ENCODE measurements around the gene GPR15LG. TPM values are rescaled to one million over a fixed set of nuclear protein-coding genes. Genes with fewer than 3 reads are reported as not detected.
"Not testable (repeated sequence)": the region's sequence is repeated elsewhere in the genome, so short reads cannot be mapped to it uniquely, and the experiment has no call there.

GPR15LG gene
- polyA plus RNA-seq, 1 donor = not detected

DNA sequence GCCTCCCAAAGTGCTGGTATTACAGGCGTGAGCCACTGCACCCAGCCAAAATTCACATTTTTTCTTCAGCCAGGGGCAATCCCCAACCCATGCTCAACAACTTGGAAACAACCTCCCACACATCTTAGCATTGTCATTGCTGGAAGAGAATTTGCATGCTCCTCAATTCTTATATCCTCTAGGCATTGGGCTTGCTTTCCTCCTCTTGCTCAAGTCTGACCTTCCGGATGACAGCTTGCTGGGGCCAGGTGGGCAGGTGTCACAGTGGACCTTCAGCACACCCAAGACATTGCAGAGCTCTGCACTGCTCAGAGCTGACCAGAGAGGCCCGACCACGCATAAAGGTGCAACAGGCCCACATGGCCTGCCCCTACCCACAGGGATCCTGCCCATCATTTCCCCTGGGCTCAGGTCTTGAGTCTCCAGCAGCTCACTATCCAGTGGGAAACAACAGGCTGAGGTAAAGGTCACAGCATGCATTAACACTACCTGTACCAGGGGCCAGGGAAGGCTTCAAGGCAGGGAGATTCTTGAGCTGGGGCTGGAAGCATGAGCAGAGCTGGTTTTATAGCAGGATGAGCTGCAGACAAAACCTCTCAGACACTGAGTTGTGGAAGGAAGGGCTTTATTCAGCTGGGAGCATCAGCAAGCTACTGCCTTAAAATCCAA lies 6.8 kb upstream of the GPR15LG start:
- DNase-seq = no peak

DNA sequence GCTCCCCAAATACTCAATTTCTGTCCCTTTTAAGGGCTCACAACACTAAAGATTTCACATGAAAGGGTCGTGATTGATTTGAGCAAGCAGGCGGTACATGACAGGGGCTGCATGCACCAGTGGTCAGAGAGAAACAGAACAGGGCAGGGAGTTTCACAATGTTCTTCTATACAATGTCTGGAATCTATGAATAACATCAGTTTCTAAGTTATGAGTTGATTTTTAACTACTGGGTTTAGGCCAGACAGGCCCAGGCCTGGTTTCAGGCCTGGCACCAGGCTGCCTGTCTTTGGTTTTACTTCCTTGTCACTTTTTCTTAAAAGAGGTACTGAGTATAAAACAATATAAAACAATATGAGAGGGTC lies 6.3 kb upstream of the GPR15LG start:
- DNase-seq = not testable (repeated sequence)

DNA sequence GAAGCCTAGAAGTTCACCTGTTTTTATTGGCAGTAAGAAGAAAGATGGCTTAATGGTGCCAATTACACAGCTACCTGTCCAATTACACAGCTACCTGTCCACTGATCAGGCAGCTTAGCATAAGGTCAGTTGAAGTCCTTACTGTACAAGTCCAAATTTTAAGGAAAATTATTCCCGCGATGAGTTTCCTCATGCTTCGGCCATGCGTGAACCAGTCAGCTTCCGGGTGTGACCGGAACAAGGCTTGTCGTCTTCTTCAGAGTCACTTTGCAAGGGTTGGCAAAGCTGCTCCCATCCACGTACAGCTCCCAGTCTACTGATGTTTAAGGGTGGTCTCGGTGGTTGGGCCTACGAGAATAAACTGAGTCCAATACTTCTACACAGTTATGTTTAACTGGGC lies 5.2 kb upstream of the GPR15LG start:
- not testable (repeated sequence) for DNase-seq

DNA sequence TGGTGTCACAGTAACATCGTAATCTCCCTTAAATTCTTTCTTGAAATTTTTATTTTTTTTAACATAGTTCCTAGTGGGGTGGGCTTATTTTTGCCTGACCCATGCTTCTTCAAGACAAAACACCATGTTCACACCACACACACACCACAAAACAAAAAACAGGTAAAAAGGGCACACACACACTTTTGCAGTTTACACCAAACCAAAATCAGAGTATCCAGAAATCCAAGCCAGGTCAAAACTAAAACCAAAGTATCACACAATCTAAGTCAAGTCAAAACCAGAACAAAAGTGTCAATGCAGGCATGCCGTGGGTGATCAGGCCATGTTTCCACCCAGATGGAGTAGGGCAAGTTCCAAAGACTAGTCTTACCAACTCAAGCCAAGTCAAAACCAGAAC lies 2.4 kb upstream of the GPR15LG start:
- not testable (repeated sequence) for DNase-seq

DNA sequence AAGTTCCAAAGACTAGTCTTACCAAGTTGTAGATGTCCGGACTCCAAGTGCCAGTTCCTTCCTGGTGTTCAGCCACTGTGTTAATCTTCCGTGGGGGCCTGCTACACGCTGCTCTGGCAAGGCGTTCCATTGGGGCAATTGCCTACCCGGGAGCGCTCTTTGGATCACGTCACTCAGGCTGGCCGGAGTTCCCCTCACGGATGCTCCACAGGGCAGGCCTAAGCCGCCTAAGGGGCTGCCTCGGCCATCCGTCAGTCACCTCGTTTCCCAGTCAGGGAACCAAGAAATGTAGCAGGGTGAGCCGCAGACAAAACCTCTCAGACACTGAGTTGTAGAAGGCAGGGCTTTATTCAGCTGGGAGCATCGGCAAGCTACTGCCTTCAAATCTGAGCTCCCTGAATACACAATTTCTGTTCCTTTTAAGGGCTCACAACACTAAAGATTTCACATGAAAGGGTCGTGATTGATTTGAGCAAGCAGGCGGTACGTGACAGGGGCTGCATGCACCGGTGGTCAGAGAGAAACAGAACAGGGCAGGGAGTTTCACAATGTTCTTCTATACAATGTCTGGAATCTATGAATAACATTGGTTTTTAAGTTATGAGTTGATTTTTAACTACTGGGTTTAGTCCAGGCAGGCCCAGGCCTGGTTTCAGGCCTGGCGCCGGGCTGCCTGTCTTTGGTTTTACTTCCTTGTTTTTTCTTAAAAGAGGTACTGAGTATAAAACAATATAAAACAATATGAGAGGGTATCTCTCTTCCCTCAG lies 1.7 kb upstream of the GPR15LG start:
- not testable (repeated sequence) for DNase-seq

DNA sequence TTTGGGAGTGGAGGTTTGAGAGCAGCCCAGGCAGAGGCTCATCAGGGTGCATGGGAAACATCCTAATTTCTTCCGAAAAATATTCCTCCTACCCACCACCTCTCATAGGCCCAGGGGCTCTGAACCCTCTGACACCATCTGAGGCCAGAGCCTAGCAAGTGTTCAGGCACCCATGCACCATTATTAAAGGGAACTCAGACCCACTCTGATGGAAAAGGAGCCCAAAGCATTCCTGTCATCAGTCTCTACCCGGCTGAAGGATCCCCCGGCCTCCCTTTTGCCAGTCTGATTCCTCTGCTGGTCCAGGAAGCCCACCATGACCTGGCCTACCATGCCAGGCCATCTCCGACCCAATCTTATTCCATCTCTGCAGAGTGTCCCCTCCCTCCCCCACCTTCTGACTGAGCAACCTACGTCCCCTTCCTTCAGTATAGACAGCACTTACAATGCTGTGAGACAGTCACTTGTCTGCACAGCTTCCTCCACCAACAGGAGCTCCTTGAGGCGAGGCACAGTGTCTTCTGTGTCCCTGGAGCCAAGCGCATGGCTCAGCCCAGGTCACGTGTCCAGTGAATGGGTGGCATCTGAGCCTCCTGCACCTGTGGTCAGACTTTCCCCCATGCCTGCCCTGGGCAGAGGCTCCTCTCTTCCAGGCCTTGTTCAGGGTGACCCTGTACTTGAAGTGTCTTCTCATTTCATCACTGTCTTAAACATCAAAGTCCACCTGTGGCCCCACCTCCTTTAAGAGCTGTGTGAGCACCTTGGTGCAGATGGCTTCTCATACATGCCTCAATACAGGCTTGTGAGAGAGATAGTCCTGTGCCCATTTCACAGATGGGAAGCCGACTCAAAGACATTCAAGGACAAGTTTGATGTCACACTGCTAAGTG lies 889 bp upstream of the GPR15LG start:
- DNase-seq = no peak

DNA sequence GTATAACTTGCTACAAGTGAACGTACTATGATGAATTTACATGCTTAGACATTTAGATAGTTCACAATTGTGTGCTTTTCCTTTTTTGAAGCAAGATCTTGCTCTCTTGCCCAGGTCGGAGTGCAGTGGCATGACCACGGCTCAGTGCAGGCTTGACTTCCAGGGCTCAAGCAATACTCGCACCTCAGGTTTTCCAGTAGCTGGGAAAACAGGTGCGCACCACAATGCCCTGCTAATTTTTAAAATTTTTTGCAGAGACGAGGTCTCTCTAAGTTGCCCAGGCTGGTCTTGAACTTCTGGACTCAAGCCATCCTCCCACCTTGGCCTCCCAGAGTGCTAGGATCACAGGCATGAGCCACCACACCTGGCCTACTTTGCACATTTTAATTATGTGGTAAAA lies 1.8 kb downstream of the GPR15LG start:
- DNase-seq = no peak

DNA sequence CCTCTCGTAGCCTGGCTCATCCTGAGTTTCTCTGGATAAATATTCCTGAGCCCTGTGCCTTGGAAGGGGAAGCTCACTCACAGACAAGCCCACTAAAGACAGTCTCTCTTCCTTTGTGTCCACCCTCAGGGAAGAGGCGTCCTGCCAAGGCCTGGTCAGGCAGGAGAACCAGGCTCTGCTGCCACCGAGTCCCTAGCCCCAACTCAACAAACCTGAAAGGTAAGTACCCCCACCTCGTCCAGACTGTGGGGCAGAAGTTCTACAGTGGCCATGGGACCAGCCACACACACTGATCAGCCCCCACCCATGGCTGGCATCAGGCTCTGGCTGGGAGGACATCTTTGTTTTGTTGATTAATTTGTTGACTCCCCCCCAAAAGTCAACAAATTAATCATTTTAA lies 2.8 kb downstream of the GPR15LG start:
- DNase-seq = no peak

DNA sequence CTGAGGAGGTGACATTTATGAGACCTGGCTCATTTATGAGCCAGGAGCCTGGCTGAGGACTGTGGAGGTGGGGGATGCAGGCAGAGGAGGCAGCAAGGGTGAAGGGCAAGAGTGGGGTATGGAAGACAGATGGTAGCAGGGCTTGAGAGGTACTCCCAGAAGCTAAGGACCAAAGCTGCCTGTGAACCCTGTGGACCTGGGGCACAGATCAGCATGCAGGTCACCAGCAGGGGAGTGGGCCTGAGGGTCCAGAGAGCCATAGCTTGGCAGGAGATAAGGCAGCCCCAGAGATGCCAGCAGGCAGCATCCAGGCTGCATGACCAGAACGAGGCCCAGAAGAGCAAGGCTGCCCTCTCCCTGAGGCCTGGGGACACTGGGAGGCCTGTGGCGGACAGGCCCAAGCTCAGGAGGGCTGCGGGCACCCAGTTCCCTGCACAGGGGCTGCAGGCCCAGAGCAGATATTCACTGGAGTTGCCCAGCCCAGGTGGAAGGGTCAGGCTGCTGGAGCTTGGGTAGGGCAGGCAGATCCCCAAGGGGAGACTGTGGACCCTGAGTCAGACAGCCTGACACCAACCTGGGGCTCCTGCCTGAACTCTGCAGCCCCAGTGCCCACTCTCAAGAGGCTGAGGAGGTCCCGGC lies 3.4 kb downstream of the GPR15LG start:
- DNase-seq = no peak

DNA sequence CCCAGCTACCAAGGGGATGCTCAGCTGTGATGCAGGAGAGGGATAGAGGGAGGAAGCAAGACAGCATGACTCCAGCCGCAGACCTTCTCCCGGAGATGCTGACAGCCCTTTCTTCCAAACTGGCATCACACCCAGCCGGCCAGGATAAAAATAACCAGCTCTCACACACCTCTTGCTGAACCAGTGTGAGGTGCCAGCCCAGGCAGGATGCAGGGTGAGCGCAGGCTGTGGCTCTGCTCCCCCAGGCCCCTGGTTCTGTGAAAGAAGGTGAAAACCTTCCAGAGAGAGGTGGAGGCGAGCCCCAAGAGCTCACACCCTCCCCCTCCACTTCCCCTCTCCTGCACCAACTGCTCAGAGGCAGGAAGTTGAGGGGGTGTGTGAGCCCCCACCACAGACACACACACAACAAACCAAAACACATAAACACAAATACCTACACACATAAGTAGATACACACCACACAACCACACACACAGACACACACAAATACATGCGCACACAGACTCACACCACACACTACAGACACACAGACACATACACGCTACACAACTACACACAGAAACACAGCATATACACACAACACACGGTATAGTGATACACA lies 4.0 kb downstream of the GPR15LG start:
- no peak for DNase-seq

DNA sequence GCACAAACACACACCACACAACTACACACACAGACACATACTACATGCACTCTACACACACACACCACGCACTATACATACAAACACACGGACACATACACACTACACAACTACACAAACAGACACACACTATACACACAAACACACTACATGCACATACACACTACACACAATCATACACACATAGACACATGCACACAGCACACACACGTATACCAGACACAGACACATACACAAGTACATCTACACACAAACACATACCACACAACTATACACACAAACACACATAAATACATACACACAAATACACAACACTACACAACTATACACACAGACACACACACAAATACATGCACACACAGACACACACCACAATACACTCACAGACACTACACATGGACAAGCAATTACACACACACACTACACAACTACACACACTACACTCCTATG lies 4.6 kb downstream of the GPR15LG start:
- no peak for DNase-seq

DNA sequence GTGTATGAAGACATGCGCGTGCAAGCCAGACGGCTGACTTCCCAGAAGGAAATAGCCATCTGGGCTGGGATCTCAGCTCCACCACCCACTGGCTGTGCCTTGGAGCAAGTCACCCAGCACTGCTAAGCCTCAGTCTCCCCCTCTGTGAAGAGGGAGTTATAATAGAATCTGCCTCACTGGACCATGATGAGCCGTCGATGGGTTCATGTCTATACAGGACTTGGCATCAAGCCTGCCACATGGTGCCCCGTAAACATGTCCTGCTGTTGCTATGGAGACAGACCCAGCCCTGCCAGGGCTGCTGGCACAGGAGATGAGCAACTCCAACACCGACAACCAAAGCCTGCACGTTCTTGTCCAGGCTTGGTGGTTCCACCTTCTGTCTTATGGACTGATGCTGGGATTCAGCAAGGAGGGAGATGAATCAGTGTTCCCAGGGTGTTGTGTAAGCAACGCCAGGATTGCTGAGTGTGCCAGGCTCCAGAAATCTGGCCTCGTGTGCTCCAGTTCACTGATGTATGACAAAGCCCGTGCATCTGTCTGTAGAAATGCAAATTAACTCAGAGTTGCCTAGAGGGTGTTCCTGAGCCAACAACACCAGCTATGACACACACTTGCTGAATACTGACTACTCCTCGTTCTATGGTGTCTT lies 5.6 kb downstream of the GPR15LG start:
- no peak for DNase-seq

DNA sequence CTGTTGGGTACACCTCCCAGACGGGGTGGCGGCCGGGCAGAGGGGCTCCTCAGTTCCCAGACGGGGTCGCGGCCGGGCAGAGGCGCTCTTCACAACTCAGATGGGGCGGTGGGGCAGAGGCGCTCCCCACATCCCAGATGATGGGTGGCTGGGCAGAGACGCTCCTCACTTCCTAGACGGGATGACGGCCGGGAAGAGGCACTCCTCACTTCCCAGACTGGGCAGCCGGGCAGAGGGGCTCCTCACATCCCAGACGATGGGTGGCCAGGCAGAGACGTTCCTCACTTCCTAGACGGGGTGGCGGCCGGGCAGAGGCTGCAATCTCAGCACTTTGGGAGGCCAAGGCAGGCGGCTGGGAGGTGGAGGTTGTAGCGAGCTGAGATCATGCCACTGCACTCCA lies 6.8 kb downstream of the GPR15LG start:
- DNase-seq = not testable (repeated sequence)

DNA sequence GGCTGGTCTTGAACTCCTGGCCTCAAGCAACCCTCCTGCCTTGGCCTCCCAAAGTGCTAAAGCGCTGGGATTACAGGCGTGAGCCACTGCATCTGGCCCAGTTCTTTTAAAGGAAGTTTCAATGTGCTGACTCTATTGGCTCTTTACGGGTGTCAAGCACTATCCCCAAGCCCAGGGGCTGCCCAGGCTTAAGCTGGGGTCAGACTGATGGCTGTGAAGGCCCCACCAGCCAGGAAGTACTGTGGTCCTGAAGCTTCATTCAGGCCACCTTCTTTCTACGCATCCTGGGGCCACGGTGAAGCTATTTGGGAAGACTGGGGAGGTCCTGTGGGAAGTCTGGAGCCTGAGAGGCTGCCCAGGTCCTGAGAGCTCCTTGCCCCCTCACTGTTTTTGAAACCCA lies 8.0 kb downstream of the GPR15LG start:
- DNase-seq = no peak

DNA sequence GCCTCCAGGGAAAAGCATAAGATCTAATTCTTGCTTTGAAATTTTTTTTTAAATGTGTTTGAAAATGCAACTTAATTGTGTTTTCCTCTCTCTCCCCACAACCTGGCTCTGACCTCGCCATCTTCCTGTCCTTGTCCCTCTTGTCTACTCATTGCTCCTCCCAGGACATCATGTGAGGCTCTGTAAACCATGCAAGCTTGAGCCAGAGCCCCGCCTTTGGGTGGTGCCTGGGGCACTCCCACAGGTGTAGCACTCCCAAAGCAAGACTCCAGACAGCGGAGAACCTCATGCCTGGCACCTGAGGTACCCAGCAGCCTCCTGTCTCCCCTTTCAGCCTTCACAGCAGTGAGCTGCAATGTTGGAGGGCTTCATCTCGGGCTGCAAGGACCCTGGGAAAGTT lies 10.9 kb downstream of the GPR15LG start:
- no peak for DNase-seq

DNA sequence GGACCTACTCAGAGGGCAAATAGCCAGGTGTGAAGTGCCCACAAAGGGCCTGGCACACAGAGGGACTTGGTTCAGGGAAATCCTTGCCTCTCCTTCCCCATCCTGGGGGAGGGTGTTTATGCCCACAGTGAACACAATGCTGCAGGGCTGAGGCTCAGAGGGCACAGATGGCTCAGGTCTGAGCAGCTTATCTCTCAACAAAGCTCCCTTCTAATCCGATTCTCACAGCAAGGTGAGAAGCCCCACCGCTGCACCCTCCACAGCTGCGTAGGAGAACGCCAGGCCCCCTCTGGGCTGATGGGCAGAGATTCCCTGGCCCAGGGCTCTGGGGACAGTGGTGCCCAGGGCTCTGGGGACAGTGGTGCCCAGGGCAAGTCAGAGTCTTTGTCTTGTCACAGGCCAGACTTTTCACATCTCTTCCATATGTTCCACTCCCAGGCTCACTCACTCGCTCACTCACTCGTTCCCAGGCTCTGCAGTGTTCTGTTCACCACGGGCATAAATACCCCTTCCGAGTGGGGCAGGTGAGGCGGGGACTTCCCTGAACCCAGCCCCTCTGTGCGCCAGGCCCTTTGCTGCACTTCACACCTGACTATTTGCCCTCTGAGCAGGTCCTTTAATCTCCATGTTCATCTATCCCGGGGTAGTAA lies 12.1 kb downstream of the GPR15LG start:
- DNase-seq = no peak

DNA sequence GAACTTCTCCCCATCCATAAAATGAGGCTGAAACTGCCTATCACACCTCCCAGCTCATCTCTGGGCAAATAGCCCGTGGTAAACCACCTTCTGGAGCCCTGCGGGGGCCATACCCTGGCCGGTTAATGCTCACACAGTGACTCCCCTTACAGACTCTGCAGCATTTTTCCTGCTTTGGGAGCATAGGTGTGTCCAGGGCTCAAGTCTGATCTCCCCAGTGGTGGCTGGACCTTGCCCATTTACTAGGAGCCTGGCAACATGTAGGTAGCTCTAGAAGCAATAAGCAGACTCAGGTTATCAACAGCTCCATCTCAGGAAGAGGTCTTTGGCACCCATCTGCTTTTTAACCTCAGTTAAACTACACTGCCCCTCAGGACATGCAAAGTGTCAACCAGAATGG lies 15.2 kb downstream of the GPR15LG start:
- no peak for DNase-seq

DNA sequence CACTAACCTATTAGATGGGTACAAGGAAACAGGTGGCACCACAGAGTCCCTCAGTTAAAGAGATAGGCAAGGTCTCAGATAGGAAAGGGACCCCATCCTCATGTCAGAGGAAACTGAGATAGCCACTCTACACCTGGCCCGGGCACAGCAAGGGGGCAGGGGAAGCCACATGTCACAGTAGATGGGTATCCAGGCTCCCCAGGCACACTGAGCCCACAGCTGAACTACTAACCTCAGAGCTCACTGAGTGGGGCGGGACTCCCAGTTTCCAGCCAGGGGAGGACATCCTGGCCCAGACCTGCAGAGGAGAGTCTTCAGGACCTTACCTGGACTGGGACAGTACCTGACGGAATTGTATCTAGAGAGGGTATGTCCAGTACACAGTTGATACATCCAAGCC lies 17.0 kb downstream of the GPR15LG start:
- DNase-seq = no peak

DNA sequence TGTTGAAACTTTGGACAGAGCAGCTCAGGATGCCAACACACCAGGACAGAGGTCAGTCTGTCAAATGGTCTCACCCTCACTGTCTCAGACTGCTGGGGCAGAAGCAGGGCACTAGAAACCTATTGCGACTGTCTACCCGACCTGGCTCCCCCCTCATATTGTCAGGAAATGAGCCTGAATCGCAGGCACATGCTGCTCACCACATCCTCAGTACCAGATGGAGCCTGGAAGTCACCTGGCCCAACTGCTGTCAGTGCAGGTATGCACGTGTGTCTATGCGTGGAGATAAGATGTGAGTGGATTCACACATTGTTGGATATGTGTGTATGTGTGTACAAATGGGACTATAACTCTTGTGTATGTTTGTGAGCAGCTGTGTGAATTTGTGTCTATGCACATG lies 17.5 kb downstream of the GPR15LG start:
- DNase-seq = no peak

DNA sequence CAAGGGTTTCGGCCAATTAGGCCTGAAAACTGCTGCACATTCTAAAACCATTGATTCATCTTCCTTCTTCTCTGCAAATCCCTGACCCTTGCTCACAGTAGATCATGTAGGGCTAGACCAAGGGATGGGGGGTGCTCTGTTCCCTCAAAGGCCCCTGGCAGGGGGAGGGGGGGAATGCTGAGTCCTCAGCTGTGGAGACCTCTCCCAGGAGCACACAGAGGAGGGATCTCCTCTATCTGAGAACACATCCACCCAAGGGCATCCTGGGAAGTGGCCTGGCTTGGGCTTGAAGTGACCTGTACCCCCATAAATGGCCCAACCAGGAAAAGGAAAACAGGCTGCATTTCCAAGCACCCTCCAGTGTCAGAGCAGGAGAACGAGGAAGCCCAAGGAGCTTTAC lies 19.7 kb downstream of the GPR15LG start:
- DNase-seq = no peak

DNA sequence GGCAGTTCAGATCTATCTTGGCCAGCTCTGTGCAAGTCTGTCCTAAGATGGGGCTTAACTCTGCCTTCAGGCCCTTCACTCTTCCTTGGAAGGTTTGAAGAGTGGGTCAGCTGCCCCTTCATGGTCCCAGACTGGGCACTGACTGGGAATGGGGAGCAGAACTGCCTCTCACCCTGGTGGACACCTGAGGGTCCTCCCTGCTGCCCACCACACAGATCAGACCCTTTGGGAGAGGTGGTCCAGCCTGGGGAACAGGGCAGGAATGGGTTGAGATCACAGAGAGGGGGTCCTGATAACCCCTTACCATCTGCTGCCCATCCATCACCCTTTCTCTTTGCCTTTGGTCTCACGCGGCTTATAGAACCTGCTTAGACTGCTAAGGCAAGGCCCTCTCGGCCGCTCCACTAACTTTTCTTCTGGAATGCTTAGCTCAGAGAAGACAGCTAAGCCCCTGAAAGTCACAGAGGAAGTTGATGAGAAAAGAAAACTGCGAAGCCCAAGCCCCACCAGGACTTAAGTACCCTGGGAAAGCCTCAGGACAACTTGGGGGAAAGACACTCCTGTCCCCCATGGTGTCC lies 20.3 kb downstream of the GPR15LG start:
- DNase-seq = no peak

Data from hindlimb muscle (tissue), 1 donor.